Small intestine (tissue), 7 donors: ENCODE data around the gene ATG13. TPM values are rescaled to one million over a fixed set of nuclear protein-coding genes. Genes with fewer than 3 reads are reported as not detected.

Source experiments
- DNase-seq, 2 donors: peaks; one replicate each; pipeline versions ENCODE4 v3.0.0 to v3.0.0-alpha.2; 2013
- FAIRE-seq: peaks from 2 replicates; lab custom pipeline; 2012; peaks lifted over from hg19 to GRCh38; lab: Jason Lieb, UNC
- H3K27ac ChIP-seq, 3 donors: one replicate each; pipeline ENCODE4 v1.5.1; 2013; ENCODE audit warnings: low read length in 2 of 3, mild to moderate bottlenecking in 2 of 3, control low read depth in 1 of 3, inconsistent platforms in 1 of 3, low read depth in 1 of 3, moderate library complexity in 1 of 3
- H3K27me3 ChIP-seq, 3 donors: one replicate each; pipeline ENCODE4 v1.6.1; 2013; ENCODE audit warnings: low read length in 3 of 3, inconsistent platforms in 1 of 3; ENCODE audit not compliant: control insufficient read depth in 3 of 3, insufficient read depth in 3 of 3
- H3K36me3 ChIP-seq, 3 donors: one replicate each; pipeline ENCODE4 v1.6.1; 2013; ENCODE audit warnings: low read length in 3 of 3, inconsistent platforms in 1 of 3, low read depth in 1 of 3, mild to moderate bottlenecking in 1 of 3, moderate library complexity in 1 of 3; ENCODE audit not compliant: control insufficient read depth in 3 of 3, insufficient read depth in 2 of 3
- H3K4me1 ChIP-seq, 3 donors: one replicate each; pipeline ENCODE4 v1.6.1; 2013; ENCODE audit warnings: low read length in 2 of 3, inconsistent platforms in 1 of 3, low read depth in 1 of 3, mild to moderate bottlenecking in 1 of 3, moderate library complexity in 1 of 3; ENCODE audit not compliant: control insufficient read depth in 3 of 3, insufficient read depth in 2 of 3
- H3K4me3 ChIP-seq, 3 donors: one replicate each; pipeline ENCODE4 v1.5.1; 2013; ENCODE audit warnings: low read length in 3 of 3, control low read depth in 1 of 3, inconsistent platforms in 1 of 3, low read depth in 1 of 3, mild to moderate bottlenecking in 1 of 3, moderate library complexity in 1 of 3
- H3K9me3 ChIP-seq, 2 donors: one replicate each; pipeline ENCODE4 v1.6.1; 2013; ENCODE audit warnings: low read depth in 1 of 2, low read length in 1 of 2; ENCODE audit not compliant: control insufficient read depth in 2 of 2, insufficient read depth in 1 of 2
- WGBS, 3 donors: extraction: QIAGEN DNeasy Blood & Tissue Kit; methylation state at CpG; one replicate each; pipeline ENCODE4 v1.1.7; 2013; 5-methylcytosine and 5-hydroxymethylcytosine counted together
- polyA plus RNA-seq, 4 donors: library from polyadenylated mRNA; stranded (reverse) in 3 of 4; unstranded in 1 of 4; fragments of 200-250 nt in 3 of 4; fragments of 120-200 nt in 1 of 4; gene quantifications; one replicate each; pipeline versions ENCODE4 v1.2.1 to v1.2.3, GENCODE V29; 2013
- donor health status: healthy with polysubstance abuse.
- donor health status: control.
- donor health status: control.
- donor health status: Bipolar disorder and iron deficiency.
- donor health status: healthy.

Gene ATG13
- polyA plus RNA-seq, 4 donors = 35.7 to 55.3 (median 37.4) TPM

DNA sequence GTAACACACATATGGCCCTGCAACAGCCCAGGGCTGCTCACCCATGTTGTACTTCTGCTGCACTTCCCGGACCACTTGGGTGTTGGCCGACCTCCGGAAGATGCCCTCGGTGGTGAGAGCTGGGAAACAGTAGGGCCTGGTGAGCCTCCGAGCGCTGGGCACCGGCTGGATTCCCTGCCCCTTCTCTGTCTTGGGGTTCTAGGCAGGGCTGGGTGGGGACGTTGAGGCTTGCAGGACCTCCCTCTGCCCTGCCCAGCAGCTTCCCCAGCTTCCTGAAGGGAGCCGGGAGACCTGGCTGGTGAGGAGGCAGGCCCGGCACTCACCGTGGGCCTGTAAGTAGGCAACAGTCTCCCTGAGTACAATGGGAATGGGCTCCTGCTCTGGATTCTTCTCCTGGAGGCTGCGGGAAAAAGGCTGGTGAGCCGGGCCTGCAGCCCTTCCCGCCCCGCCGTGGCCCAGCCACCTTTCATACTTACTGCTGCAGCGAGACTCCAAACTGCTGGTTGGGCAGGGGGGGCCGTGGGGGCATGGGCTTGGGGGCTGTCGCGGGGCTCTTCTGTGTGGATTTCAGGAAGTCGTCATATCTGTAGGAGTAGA lies 62.9 kb downstream of the ATG13 start:
- peaks cover 19 to 83% (median 26%) of the 10 kb centered on the region in 3 donors for H3K36me3 ChIP-seq
- WGBS, 3 donors = 93 to 94% (median 93%) methylated on average over 17 to 21 of the region's 21 CpGs
- peaks cover 0 to 26% (median 6%) of the 10 kb centered on the region in 3 donors for H3K4me1 ChIP-seq
- no peaks in the 10 kb centered on the region for H3K9me3 ChIP-seq
- H3K27ac ChIP-seq = no peak overlapping the region
- FAIRE-seq (no peak), DNase-seq (no peak)
- no peaks in the 10 kb centered on the region for H3K27me3 ChIP-seq
- H3K4me3 ChIP-seq = no peak overlapping the region

- no peak for DNase-seq
- H3K36me3 ChIP-seq = peaks cover 19 to 85% (median 26%) of the 10 kb centered on the region in 3 donors
These were observed 63.5 kb downstream of the ATG13 start for GRCh38 chr11:46680815-46681214.

DNA sequence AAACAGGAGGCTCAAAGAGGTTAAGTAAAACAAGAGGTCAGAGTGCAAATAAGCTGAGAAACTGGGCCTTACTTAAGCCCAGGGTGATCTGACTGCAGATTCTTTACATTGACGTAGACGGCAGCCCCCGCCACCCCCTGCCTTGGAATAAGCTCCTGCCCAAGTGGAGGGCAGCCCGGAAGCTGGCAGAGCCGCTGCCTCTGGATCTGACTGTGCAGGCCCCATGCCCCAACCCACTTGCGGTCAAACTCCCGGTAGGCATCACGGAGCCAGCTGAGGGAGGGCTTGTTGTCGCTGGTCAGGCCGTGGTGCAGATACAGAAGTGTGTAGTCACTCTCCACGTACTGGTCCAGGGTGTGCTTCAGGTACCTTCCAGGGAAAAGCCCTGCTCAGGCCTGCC lies 64.5 kb downstream of the ATG13 start:
- no peak overlapping the region for H3K4me3 ChIP-seq
- FAIRE-seq = no peak
- no peak for DNase-seq
- WGBS, 3 donors = 94 to 97% (median 96%) methylated on average over 11 of the region's 11 CpGs
- H3K36me3 ChIP-seq = peaks cover 23 to 83% (median 28%) of the 10 kb centered on the region in 3 donors
- H3K4me1 ChIP-seq = peaks cover 0 to 12% (median 0%) of the 10 kb centered on the region in 3 donors
- H3K27ac ChIP-seq = no peak overlapping the region
- H3K27me3 ChIP-seq = no peaks in the 10 kb centered on the region
- H3K9me3 ChIP-seq = no peaks in the 10 kb centered on the region

More at GRCh38 chr11:46680815-46681214, 63.5 kb downstream of the ATG13 start:
- FAIRE-seq = no peak
- WGBS, 3 donors = 92 to 95% (median 94%) methylated on average over 22 of the region's 22 CpGs
- H3K4me3 ChIP-seq = no peak overlapping the region
- H3K9me3 ChIP-seq = no peaks in the 10 kb centered on the region
- H3K27me3 ChIP-seq = no peaks in the 10 kb centered on the region
- peaks cover 0 to 20% (median 0%) of the 10 kb centered on the region in 3 donors for H3K4me1 ChIP-seq
- H3K27ac ChIP-seq = no peak overlapping the region

DNA sequence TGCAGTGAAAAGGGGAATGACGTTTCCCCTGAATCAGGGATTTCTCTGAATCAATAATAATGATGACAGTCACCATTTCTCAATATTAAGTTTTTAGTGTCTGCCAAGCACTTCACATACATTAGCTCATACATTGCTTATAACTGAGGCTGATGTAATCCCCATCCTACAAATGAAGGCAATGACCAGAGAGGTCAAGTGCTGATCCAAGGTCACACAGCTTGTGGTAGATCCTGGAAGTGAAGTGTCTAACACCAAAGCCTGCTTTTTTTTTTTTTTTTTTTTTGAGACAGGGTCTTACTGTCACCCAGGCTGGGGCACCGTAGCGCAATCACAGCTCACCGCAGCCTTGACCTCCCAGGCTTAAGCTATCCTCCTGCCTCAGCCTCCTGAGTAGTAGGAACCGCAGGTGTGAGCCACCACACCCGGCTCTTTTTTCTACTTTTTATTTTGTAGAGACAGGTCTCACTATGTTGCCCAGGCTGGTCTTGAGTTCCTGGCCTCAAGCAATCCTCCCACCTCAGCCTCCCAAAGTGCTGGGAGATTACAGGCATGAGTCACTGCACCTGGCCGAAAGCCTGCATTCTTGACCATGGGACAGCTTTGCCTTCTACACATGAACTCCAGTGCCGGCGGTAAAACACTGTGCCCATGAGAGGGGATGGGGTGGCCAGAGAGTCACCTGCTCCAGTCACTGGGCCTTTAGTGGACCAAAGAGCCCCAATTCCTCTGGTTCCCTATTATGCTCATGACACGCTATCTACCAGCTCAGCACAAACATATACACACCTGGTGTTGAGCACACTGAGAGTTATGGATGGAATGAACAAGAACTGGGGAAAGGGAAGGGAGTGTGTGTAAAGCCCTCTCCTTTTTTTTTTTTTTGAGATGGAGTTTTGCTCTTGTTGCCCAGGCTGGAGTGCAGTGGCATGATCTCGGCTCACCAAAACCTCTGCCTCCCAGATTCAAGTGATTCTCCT lies 65.7 kb downstream of the ATG13 start:
- no peak overlapping the region for H3K27ac ChIP-seq
- no peak overlapping the region for H3K4me3 ChIP-seq
- DNase-seq = no peak
- H3K27me3 ChIP-seq = no peaks in the 10 kb centered on the region
- WGBS, 3 donors = 93 to 95% (median 95%) methylated on average over 11 of the region's 11 CpGs
- peaks cover 21 to 82% (median 28%) of the 10 kb centered on the region in 3 donors for H3K36me3 ChIP-seq
- H3K9me3 ChIP-seq = no peaks in the 10 kb centered on the region
- H3K4me1 ChIP-seq = peaks cover 0 to 10% (median 0%) of the 10 kb centered on the region in 3 donors
- FAIRE-seq = no peak

GRCh38 chr11:46684367-46684766 lies 67.0 kb downstream of the ATG13 start:
- DNase-seq = peak in 1 of 2 donors; percentile 23
- H3K4me1 ChIP-seq = peaks cover 0 to 4% (median 0%) of the 10 kb centered on the region in 3 donors
- H3K4me3 ChIP-seq = no peak overlapping the region
- H3K9me3 ChIP-seq = no peaks in the 10 kb centered on the region
- no peak overlapping the region for H3K27ac ChIP-seq
- H3K36me3 ChIP-seq = peaks cover 14 to 78% (median 20%) of the 10 kb centered on the region in 3 donors
- no peaks in the 10 kb centered on the region for H3K27me3 ChIP-seq
- WGBS, 3 donors = 66 to 78% (median 74%) methylated on average over 3 of the region's 3 CpGs
- FAIRE-seq = no peak

- Histone ChIP-seq H3K4me1 (no peaks in the 10 kb centered on the region), H3K27ac (no peak overlapping the region), H3K27me3 (no peaks in the 10 kb centered on the region), H3K9me3 (no peaks in the 10 kb centered on the region), H3K4me3 (no peak overlapping the region), H3K36me3 (peaks cover 9 to 70% (median 13%) of the 10 kb centered on the region in 3 donors)
- FAIRE-seq (no peak), DNase-seq (no peak)
- 76 to 85% (median 84%) methylated on average over 15 of the region's 15 CpGs for WGBS, 3 donors
These were observed 69.8 kb downstream of the ATG13 start for GRCh38 chr11:46686886-46687795.

DNA sequence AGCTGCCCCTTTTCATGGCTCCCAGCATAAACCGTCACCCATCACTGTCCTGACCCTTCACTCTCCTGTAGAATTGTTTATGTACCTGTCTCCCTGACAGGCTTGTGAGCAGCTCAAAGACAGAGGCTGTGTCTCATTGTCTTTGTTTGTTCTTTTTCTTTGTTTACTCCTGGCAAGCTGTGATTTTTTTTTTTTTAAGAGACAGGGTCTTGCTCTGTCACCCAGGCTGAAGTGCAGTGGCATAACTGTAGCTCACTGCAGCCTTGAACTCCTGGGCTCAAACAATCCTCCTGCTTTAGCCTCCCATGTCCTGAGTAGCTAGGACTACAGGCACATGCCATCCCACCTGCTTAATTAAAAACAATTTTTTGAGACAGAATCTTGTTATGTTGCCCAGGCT lies 73.3 kb downstream of the ATG13 start:
- Histone ChIP-seq H3K4me1 (no peaks in the 10 kb centered on the region), H3K9me3 (no peaks in the 10 kb centered on the region), H3K27me3 (no peaks in the 10 kb centered on the region), H3K27ac (no peak overlapping the region), H3K4me3 (no peak overlapping the region), H3K36me3 (peaks cover 16 to 81% (median 23%) of the 10 kb centered on the region in 3 donors)
- FAIRE-seq (no peak), DNase-seq (no peak)
- 95 to 100% (median 96%) methylated on average over 1 of the region's 1 CpG for WGBS, 3 donors
